ENCODE data around the gene GNAQ. TPM values are rescaled to one million over a fixed set of nuclear protein-coding genes. Genes with fewer than 3 reads are reported as not detected.

The GNAQ gene
- total RNA-seq, 1 experiment from 2014 or later, result 34.1 TPM

DNA sequence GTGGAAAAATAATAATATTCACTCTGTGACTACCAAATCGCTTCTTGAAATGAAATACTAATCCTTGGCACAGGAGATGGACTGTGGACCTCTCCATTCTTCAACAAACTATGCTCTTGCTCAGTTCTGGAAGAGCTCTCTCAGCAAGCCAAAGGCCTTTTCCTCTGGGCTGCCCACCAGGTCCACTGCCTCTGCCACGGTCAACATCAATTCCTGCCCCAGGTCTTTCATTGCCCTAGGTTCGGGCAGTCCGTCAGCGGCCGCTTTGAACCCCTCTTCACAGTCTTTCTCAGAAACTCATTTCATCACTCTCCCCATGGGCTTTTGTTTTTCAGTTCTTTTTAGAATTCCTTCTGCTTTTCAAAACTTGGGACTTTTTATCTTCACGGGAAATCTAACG lies 64.9 kb downstream of the GNAQ start:
- Mint-ChIP-seq H3K27ac (ENCODE audit: unreplicated experiment) (no peak overlapping the region), H3K27me3 (ENCODE audit: unreplicated experiment) (no peaks in the 10 kb centered on the region), H3K4me3 (ENCODE audit: low read depth, unreplicated experiment) (no peak overlapping the region), H3K9me3 (ENCODE audit: low read depth, unreplicated experiment) (no peaks in the 10 kb centered on the region), H3K4me1 (ENCODE audit: low read depth, unreplicated experiment) (peaks cover 6% of the 10 kb centered on the region), H3K36me3 (ENCODE audit: insufficient read depth, unreplicated experiment) (no peaks in the 10 kb centered on the region)
- CTCF ChIA-PET, result no interaction called here
- no peak for DNase-seq
- no TSS peak for BruUV-seq (replicated peaks)
- TF ChIP-seq CTCF (IDR thresholded peaks at IDR 0.05; ENCODE audit: unreplicated experiment), result no peak
- intact Hi-C loops (cut with micrococcal nuclease; ENCODE audit: unreplicated experiment), result no loop called here

- Mint-ChIP-seq H3K4me3 (ENCODE audit: low read depth, unreplicated experiment) (no peak overlapping the region), H3K9me3 (ENCODE audit: low read depth, unreplicated experiment) (no peaks in the 10 kb centered on the region), H3K27me3 (ENCODE audit: unreplicated experiment) (no peaks in the 10 kb centered on the region), H3K4me1 (ENCODE audit: low read depth, unreplicated experiment) (peaks cover 13% of the 10 kb centered on the region), H3K27ac (ENCODE audit: unreplicated experiment) (no peak overlapping the region), H3K36me3 (ENCODE audit: insufficient read depth, unreplicated experiment) (no peaks in the 10 kb centered on the region)
- no peak for TF ChIP-seq CTCF (IDR thresholded peaks at IDR 0.05; ENCODE audit: unreplicated experiment)
- DNase-seq, result no peak
- no TSS peak for BruUV-seq (replicated peaks)
- CTCF ChIA-PET, result interaction anchor here (0.7 kb wide), 1 partner anchor 87 kb away, joined by 3 read pairs; no protein-coding TSS in a partner anchor
- intact Hi-C loops (cut with micrococcal nuclease; ENCODE audit: unreplicated experiment), result no loop called here
These were observed 66.0 kb downstream of the GNAQ start for GRCh38 chr9:77965445-77966123.

DNA sequence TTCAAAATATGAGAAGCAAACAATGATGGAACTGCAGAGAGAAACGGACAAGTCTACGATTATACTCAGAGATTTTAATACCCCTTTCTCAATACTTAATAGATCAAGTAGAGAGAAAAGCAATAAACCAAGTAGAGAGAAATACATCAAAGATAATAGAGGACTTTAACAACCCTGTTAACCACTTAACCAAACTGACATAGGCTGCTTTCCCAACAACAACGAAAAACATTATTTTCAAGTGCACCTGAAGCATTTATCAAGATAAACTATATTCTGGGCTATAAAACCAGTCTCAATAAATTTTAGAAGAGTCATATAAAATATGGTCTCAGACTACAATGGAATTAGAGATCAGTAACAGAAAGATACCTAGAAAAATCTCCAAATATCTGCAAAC lies 67.4 kb downstream of the GNAQ start:
- Mint-ChIP-seq H3K4me1 (ENCODE audit: low read depth, unreplicated experiment) (peaks cover 13% of the 10 kb centered on the region), H3K36me3 (ENCODE audit: insufficient read depth, unreplicated experiment) (no peaks in the 10 kb centered on the region)
- BruUV-seq (replicated peaks), result no TSS peak

GRCh38 chr9:77961541-77961940 lies 70.1 kb downstream of the GNAQ start:
- H3K4me3 Mint-ChIP-seq (ENCODE audit: low read depth, unreplicated experiment), result no peak overlapping the region
- H3K36me3 Mint-ChIP-seq (ENCODE audit: insufficient read depth, unreplicated experiment), result no peaks in the 10 kb centered on the region
- no peaks in the 10 kb centered on the region for H3K27me3 Mint-ChIP-seq (ENCODE audit: unreplicated experiment)
- DNase-seq, result no peak
- peaks cover 13% of the 10 kb centered on the region for H3K4me1 Mint-ChIP-seq (ENCODE audit: low read depth, unreplicated experiment)
- CTCF ChIA-PET, result interaction anchor here (0.6 kb wide), 1 partner anchor 43 kb away, joined by 6 read pairs; no protein-coding TSS in a partner anchor
- no TSS peak for BruUV-seq (replicated peaks)
- no peak overlapping the region for H3K27ac Mint-ChIP-seq (ENCODE audit: unreplicated experiment)
- no peak for TF ChIP-seq CTCF (IDR thresholded peaks at IDR 0.05; ENCODE audit: unreplicated experiment)
- intact Hi-C loops (cut with micrococcal nuclease; ENCODE audit: unreplicated experiment), result no loop called here
- H3K9me3 Mint-ChIP-seq (ENCODE audit: low read depth, unreplicated experiment), result no peaks in the 10 kb centered on the region

More for the DNA sequence above, 67.4 kb downstream of the GNAQ start:
- CTCF ChIA-PET, result no interaction called here
- Mint-ChIP-seq H3K27me3 (ENCODE audit: unreplicated experiment) (no peaks in the 10 kb centered on the region), H3K4me3 (ENCODE audit: low read depth, unreplicated experiment) (no peak overlapping the region), H3K9me3 (ENCODE audit: low read depth, unreplicated experiment) (no peaks in the 10 kb centered on the region), H3K27ac (ENCODE audit: unreplicated experiment) (no peak overlapping the region)
- intact Hi-C loops (cut with micrococcal nuclease; ENCODE audit: unreplicated experiment), result no loop called here
- no peak for TF ChIP-seq CTCF (IDR thresholded peaks at IDR 0.05; ENCODE audit: unreplicated experiment)
- DNase-seq, result no peak
